GM23338 (cell line): ENCODE results near the gene PGLYRP2. TPM values are rescaled to one million over a fixed set of nuclear protein-coding genes. Genes with fewer than 3 reads are reported as not detected.
"Not testable (repeated sequence)": the region's sequence is repeated elsewhere in the genome, so short reads cannot be mapped to it uniquely, and the experiment has no call there.

Experiments used
- ATAC-seq: fragments of 200-7000 bp; cut with Tn5 transposase; 3 replicates; pipeline ENCODE4 v1.9.1; 2020
- DNase-seq: peaks from one replicate; pipeline ENCODE4 v3.0.0-alpha.2; 2015; ENCODE audit warnings: low spot score
- H2AFZ ChIP-seq: fragments of 200-600 bp; sonication (generic); 2 replicates; pipeline ENCODE4 v1.8.0; 2016; ENCODE audit warnings: antibody characterized with exemption, mild to moderate bottlenecking, moderate library complexity
- H3F3A ChIP-seq: fragments of 200-600 bp; sonication (generic); replicated peaks from 2 replicates; pipeline ENCODE4 v1.8.0; 2017; ENCODE audit warnings: antibody characterized with exemption, mixed run types, low read depth
- H3K27ac ChIP-seq: fragments of 200-600 bp; sonication (generic); 2 replicates; pipeline ENCODE4 v1.6.1; 2016; ENCODE audit warnings: low read depth
- H3K27me3 ChIP-seq: fragments of 200-600 bp; sonication (generic); 2 replicates; pipeline ENCODE4 v1.8.0; 2016; ENCODE audit warnings: mild to moderate bottlenecking, mixed run types, moderate library complexity; ENCODE audit not compliant: insufficient read depth
- H3K36me3 ChIP-seq: fragments of 200-600 bp; sonication (generic); 2 replicates; pipeline ENCODE4 v1.8.0; 2016; ENCODE audit warnings: mild to moderate bottlenecking; ENCODE audit not compliant: insufficient read depth
- H3K4me1 ChIP-seq: fragments of 200-600 bp; sonication (generic); 2 replicates; pipeline ENCODE4 v1.8.0; 2016; ENCODE audit warnings: mild to moderate bottlenecking, moderate library complexity; ENCODE audit not compliant: insufficient read depth
- H3K4me2 ChIP-seq: fragments of 200-600 bp; sonication (generic); 2 replicates; pipeline ENCODE4 v1.7.1; 2017; ENCODE audit warnings: mixed run types
- H3K4me3 ChIP-seq: fragments of 200-600 bp; sonication (generic); 2 replicates; pipeline ENCODE4 v1.6.1; 2016; ENCODE audit warnings: mixed run types
- H3K79me2 ChIP-seq: fragments of 200-600 bp; sonication (generic); replicated peaks from 2 replicates; pipeline ENCODE4 v1.8.0; 2017; ENCODE audit warnings: mild to moderate bottlenecking; ENCODE audit not compliant: insufficient read depth
- H3K9me2 ChIP-seq: fragments of 200-600 bp; sonication (generic); 2 replicates; pipeline ENCODE4 v1.8.0; 2017; ENCODE audit not compliant: insufficient read depth
- H4K20me1 ChIP-seq: fragments of 200-600 bp; sonication (generic); replicated peaks from 2 replicates; pipeline ENCODE4 v1.8.0; 2017; ENCODE audit warnings: mild to moderate bottlenecking; ENCODE audit not compliant: insufficient read depth
- H3K27ac Mint-ChIP-seq: 2 replicates; pipeline ENCODE4 v1.8.0; 2020; ENCODE audit warnings: inconsistent platforms, mild to moderate bottlenecking, moderate library complexity, mixed read lengths
- H3K27me3 Mint-ChIP-seq: 3 replicates; pipeline ENCODE4 v1.8.0; 2022; ENCODE audit warnings: low read depth, mild to moderate bottlenecking, moderate library complexity, mixed read lengths, inconsistent platforms; ENCODE audit not compliant: insufficient read depth, poor library complexity
- H3K36me3 Mint-ChIP-seq: 3 replicates; pipeline ENCODE4 v1.8.0; 2021; ENCODE audit warnings: low read depth, mild to moderate bottlenecking, inconsistent platforms, moderate library complexity, mixed read lengths
- H3K4me1 Mint-ChIP-seq: 3 replicates; pipeline ENCODE4 v1.8.0; 2020; ENCODE audit warnings: mild to moderate bottlenecking, inconsistent platforms, mixed read lengths
- H3K4me3 Mint-ChIP-seq: 3 replicates; pipeline ENCODE4 v1.8.0; 2021; ENCODE audit warnings: moderate library complexity, mild to moderate bottlenecking, inconsistent platforms, mixed read lengths
- H3K9me3 Mint-ChIP-seq: 3 replicates; pipeline ENCODE4 v1.8.0; 2020; ENCODE audit warnings: moderate library complexity, mild to moderate bottlenecking, inconsistent platforms, mixed read lengths
- EZH2 ChIP-seq: fragments of 200-600 bp; sonication (generic); IDR thresholded peaks from one replicate; pipeline ENCODE4 v1.8.0; 2017; ENCODE audit warnings: antibody characterized with exemption, mild to moderate bottlenecking, low read depth; ENCODE audit not compliant: unreplicated experiment
- ZNF114 ChIP-seq: fragments of 250-450 bp; sonication (Bioruptor Pico); IDR thresholded peaks from 2 replicates; pipeline ENCODE4 v1.5.0; 2020; ENCODE audit warnings: mild to moderate bottlenecking, moderate library complexity
- ZNF462 ChIP-seq: fragments of 250-450 bp; sonication (Bioruptor Pico); IDR thresholded peaks from 2 replicates; pipeline ENCODE4 v1.5.0; 2020; ENCODE audit warnings: mild to moderate bottlenecking, moderate library complexity
- polyA plus RNA-seq: library from polyadenylated mRNA; unstranded; fragments of >200 nt; fragmentation: Nextera tagmentation; extraction: Ambion mirVana; gene quantifications from 2 replicates; pipeline ENCODE4 v1.2.1, GENCODE V29; 2016
- total RNA-seq: library from RNA; depleted of rRNA; stranded (reverse); fragments of >200 nt; shearing (Covaris generic); gene quantifications from 2 replicates; pipeline ENCODE4 v1.2.3, GENCODE V29; 2014

The PGLYRP2 gene
- total and polyA plus RNA-seq, 2 experiments from 2014 or later = not detected

DNA sequence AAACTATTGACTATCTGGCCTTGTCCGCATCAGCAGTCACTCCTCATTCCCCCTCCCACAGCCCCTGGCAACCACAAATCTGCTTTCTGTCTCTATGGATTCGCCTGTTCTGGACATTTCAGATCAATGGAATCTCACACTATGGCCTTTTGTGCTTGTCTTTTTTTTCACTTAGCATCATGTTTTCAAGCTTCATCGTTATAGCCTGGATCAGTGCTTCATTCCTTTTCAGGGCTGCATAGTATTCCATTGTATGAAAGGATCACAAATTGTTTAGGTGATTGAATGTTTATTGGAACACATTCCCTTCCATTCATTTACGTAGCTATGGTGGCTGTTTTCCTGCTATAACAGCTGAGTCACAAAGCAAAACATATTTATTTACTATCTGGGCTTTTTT, 7.7 kb upstream of the PGLYRP2 start (continued):
- TF ChIP-seq ZNF462 (CRISPR knock-in tag) (no peak), EZH2 (no peak), ZNF114 (CRISPR knock-in tag) (no peak)

DNA sequence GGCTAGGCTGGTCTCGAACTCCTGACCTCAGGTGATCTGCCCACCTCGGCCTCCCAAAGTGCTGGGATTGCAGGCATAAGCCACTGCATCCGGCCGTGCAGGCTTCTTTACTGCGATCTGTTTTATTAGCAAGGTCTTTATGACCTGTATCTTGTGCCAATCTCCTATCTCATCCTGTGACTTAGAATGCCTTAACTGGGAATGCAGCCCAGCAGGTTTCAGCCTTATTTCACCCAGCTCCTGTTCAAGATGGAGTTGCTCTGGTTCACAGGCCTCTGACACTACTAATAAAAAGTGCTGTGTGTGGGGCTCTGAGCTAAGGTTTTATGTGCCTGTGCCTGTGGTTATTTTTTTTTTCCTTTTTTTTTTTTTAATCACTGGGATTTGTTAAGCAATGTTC, 6.5 kb upstream of the PGLYRP2 start:
- H3K27me3 ChIP-seq, H3K27ac Mint-ChIP-seq, H3K79me2 ChIP-seq, H3K27ac ChIP-seq, H3K4me2 ChIP-seq, H3K9me2 ChIP-seq, H3F3A ChIP-seq, ATAC-seq, H3K27me3 Mint-ChIP-seq, H3K4me1 Mint-ChIP-seq, H3K4me1 ChIP-seq, DNase-seq, H3K36me3 ChIP-seq, H3K4me3 ChIP-seq, H2AFZ ChIP-seq, H3K4me3 Mint-ChIP-seq, H4K20me1 ChIP-seq: not testable (repeated sequence)
- Mint-ChIP-seq H3K9me3 (peaks cover 77% of the 10 kb centered on the region), H3K36me3 (peaks cover 24% of the 10 kb centered on the region)

DNA sequence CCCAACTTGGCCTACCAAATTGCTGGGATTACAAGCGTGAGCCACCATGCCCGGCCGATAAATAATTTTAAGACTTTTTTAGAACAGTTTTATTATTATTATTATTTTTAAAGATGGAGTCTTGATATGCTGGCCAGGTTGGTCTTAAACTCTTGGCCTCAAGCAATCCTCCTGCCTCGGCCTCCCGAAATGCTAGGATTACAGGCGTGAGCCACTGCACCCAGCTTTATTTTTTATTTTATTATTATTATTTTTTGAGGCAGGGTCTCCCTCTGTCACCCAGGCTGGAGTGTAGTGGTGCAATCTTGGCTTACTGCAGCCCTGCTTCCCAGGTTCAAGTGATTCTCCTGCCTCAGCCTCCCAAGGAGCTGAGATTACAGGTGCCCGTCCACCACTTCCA, 1.7 kb upstream of the PGLYRP2 start:
- H3K79me2 ChIP-seq, H3K4me3 Mint-ChIP-seq, H3K9me2 ChIP-seq, DNase-seq, H3K4me2 ChIP-seq, H3K27me3 Mint-ChIP-seq, H2AFZ ChIP-seq, H3K27ac Mint-ChIP-seq, ATAC-seq, H3K4me1 ChIP-seq, H3K27ac ChIP-seq, H3K36me3 ChIP-seq, H3K4me3 ChIP-seq, H3F3A ChIP-seq, H3K27me3 ChIP-seq, H3K4me1 Mint-ChIP-seq, H4K20me1 ChIP-seq: not testable (repeated sequence)
- Mint-ChIP-seq H3K9me3 (peaks cover 87% of the 10 kb centered on the region), H3K36me3 (peaks cover 33% of the 10 kb centered on the region)
